ENCODE data around the gene CTH. TPM values are rescaled to one million over a fixed set of nuclear protein-coding genes. Genes with fewer than 3 reads are reported as not detected.

CTH gene
- polyA plus RNA-seq, 1 of the 3 experiments (the other 2 are of a cell fraction), result 3.9 TPM

GRCh38 chr1:70441392-70442035 is 30.4 kb downstream of the CTH start:
- Histone ChIP-seq H3K27ac (ENCODE audit: low read depth in 2 of 2, low read length in 1 of 2) (no peak overlapping the region), H3K27me3 (ENCODE audit: insufficient read depth) (no peaks in the 10 kb centered on the region), H3K4me3 (ENCODE audit: low read depth in 2 of 2, low read length in 1 of 2) (no peak overlapping the region), H3K9me3 (no peaks in the 10 kb centered on the region), H3F3A (replicated peaks; ENCODE audit: insufficient read depth) (no peaks in the 10 kb centered on the region), H4K20me1 (ENCODE audit: insufficient read depth) (no peaks in the 10 kb centered on the region), H3K36me3 (replicated peaks in 1 of 2; ENCODE audit: control insufficient read depth in 1 of 2, insufficient read depth in 2 of 2, low read length in 1 of 2) (no peaks in the 10 kb centered on the region), H3K4me1 (ENCODE audit: control insufficient read depth in 1 of 2, insufficient read depth in 2 of 2, low read depth in 1 of 2, low read length in 1 of 2) (no peaks in the 10 kb centered on the region; a peak in 2 of 4 replicates), H3K9me2 (no peaks in the 10 kb centered on the region), H3K79me2 (ENCODE audit: insufficient read depth) (no peaks in the 10 kb centered on the region), H3K4me2 (no peak overlapping the region), H3K9ac (no peak overlapping the region), H2AFZ (ENCODE audit: low read depth) (no peak overlapping the region)
- DNase-seq, result no peak
- TF ChIP-seq JUND (IDR thresholded peaks at IDR 0.05), result no peak
- no peak for TF ChIP-seq CHD2 (IDR thresholded peaks at IDR 0.05; ENCODE audit: low read length, partially characterized antibody)
- no peak for TF ChIP-seq FOSL2 (IDR thresholded peaks at IDR 0.05; ENCODE audit: borderline replicate concordance, low read depth)
- no peak for TF ChIP-seq PBX3 (IDR thresholded peaks at IDR 0.05)
- TF ChIP-seq RXRA (IDR thresholded peaks at IDR 0.05; ENCODE audit: borderline replicate concordance, low read depth), result no peak
- no peak for TF ChIP-seq TAF1 (IDR thresholded peaks at IDR 0.05; ENCODE audit: borderline replicate concordance, low read depth, low read length)
- no peak for TF ChIP-seq MXI1 (IDR thresholded peaks at IDR 0.05; ENCODE audit: low read depth, low read length)
- TF ChIP-seq GABPA (IDR thresholded peaks at IDR 0.05; ENCODE audit: low read depth), result no peak
- TF ChIP-seq USF1 (IDR thresholded peaks at IDR 0.05; ENCODE audit: borderline replicate concordance, low read depth), result no peak
- no peak for TF ChIP-seq TEAD4 (IDR thresholded peaks at IDR 0.05; ENCODE audit: borderline replicate concordance, insufficient read depth)
- TF ChIP-seq RCOR1 (IDR thresholded peaks at IDR 0.05; ENCODE audit: low read length), result no peak
- TF ChIP-seq MAX (IDR thresholded peaks at IDR 0.05; ENCODE audit: low read depth), result no peak
- no peak for TF ChIP-seq NRF1 (IDR thresholded peaks at IDR 0.05; ENCODE audit: low read depth, low read length)
- TF ChIP-seq ELF1 (IDR thresholded peaks at IDR 0.05), result no peak
- POLR2A ChIA-PET, result no interaction called here
- CTCF ChIA-PET, result interaction anchor here (1.8 kb wide), 1 partner anchor 54 kb away, joined by 3 read pairs; no protein-coding TSS in a partner anchor
- WGBS (ENCODE audit: low lambda C conversion rate), result 83% methylated on average over 5 of the region's 5 CpGs

GRCh38 chr1:70442490-70442889 is 31.4 kb downstream of the CTH start:
- no peak overlapping the region for H3K27ac ChIP-seq (ENCODE audit: low read depth in 2 of 2, low read length in 1 of 2)
- no peaks in the 10 kb centered on the region for H3K36me3 ChIP-seq (replicated peaks in 1 of 2; ENCODE audit: control insufficient read depth in 1 of 2, insufficient read depth in 2 of 2, low read length in 1 of 2)
- TF ChIP-seq USF1 (IDR thresholded peaks at IDR 0.05; ENCODE audit: borderline replicate concordance, low read depth), result no peak
- no peak for DNase-seq
- H3K4me2 ChIP-seq, result no peak overlapping the region
- H3K4me3 ChIP-seq (ENCODE audit: low read depth in 2 of 2, low read length in 1 of 2), result no peak overlapping the region
- ChIA-PET CTCF (interaction anchor here (1.1 to 1.8 kb wide), 2 partner anchors 14 to 53 kb away, joined by 3 read pairs; no protein-coding TSS in a partner anchor), POLR2A (no interaction called here)
- H3F3A ChIP-seq (replicated peaks; ENCODE audit: insufficient read depth), result no peaks in the 10 kb centered on the region
- H3K9me3 ChIP-seq, result no peaks in the 10 kb centered on the region
- no peaks in the 10 kb centered on the region for H3K27me3 ChIP-seq (ENCODE audit: insufficient read depth)
- WGBS (ENCODE audit: low lambda C conversion rate), result 68% methylated on average over 2 of the region's 2 CpGs
- no peak overlapping the region for H2AFZ ChIP-seq (ENCODE audit: low read depth)
- H4K20me1 ChIP-seq (ENCODE audit: insufficient read depth), result no peaks in the 10 kb centered on the region
- no peaks in the 10 kb centered on the region for H3K9me2 ChIP-seq
- H3K9ac ChIP-seq, result no peak overlapping the region
- no peaks in the 10 kb centered on the region; a peak in 2 of 4 replicates for H3K4me1 ChIP-seq (ENCODE audit: control insufficient read depth in 1 of 2, insufficient read depth in 2 of 2, low read depth in 1 of 2, low read length in 1 of 2)
- no peaks in the 10 kb centered on the region for H3K79me2 ChIP-seq (ENCODE audit: insufficient read depth)

Data from SK-N-SH (cell line).